OCI-LY3 (cell line): ENCODE measurements around the gene BEND5.

Source experiments
- EZH2phosphoT487 ChIP-seq: fragments of 200-600 bp; shearing (Covaris generic); IDR thresholded peaks from 2 replicates; pipeline ENCODE4 v1.6.1; 2018; ENCODE audit warnings: antibody characterized with exemption, mixed run types, low read depth
- TF ChIP-seq, protein P1 (sequence below): fragments of 200-600, 300-600 bp; sonication (generic); IDR thresholded peaks from 2 replicates; pipeline ENCODE4 v1.5.1; 2014; ENCODE audit warnings: antibody characterized with exemption, low read length, low read depth

DNA sequence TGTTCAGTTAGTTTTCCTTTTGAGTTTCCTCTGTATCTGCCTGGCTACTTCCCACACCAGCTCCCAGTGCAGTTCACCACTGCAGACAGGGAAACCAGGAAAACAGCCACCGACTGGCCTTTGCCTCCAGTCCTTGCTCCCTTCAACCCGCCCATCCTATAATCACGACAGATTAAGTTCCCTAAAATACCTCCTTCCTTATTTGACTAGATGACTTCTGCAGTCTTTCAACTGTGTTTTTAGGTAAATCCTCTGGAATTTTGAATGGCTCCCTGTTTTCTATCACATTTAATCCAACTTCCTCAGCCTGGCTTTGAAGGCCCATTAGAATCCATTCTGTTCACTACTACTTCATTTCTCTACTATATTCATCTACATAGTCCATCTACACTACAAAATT is 37.6 kb downstream of the BEND5 start:
- TF ChIP-seq, protein P1, sequence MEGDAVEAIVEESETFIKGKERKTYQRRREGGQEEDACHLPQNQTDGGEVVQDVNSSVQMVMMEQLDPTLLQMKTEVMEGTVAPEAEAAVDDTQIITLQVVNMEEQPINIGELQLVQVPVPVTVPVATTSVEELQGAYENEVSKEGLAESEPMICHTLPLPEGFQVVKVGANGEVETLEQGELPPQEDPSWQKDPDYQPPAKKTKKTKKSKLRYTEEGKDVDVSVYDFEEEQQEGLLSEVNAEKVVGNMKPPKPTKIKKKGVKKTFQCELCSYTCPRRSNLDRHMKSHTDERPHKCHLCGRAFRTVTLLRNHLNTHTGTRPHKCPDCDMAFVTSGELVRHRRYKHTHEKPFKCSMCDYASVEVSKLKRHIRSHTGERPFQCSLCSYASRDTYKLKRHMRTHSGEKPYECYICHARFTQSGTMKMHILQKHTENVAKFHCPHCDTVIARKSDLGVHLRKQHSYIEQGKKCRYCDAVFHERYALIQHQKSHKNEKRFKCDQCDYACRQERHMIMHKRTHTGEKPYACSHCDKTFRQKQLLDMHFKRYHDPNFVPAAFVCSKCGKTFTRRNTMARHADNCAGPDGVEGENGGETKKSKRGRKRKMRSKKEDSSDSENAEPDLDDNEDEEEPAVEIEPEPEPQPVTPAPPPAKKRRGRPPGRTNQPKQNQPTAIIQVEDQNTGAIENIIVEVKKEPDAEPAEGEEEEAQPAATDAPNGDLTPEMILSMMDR, result no peak
- no peak for TF ChIP-seq EZH2phosphoT487
